ENCODE data around the gene OR5T1.

DNA sequence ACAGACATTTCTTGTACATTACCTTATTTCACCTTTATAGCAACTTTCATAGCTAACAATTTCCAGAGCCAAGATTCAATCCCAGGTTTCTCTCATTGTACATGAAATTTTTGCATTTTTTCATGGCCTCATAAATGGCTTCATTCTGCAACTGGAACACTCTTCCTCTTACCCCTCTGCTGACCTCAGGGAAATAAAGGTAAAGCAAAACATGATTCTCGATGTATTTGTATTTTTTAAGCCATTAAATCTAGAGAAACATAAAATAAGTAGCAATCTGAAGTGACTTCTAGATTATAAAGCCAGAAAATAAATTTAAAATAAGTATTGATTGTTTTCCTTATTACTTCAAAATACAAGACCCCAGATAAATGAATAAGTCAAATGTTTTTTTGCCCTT, 39.8 kb upstream of the OR5T1 start, which contains the start of gene OR5T2:
- TF ChIP-seq POLR2A (IDR thresholded peaks at IDR 0.05; ENCODE audit: low read length) (no peak), GATA1 (IDR thresholded peaks at IDR 0.05; ENCODE audit: low read depth, low read length) (no peak)
